ENCODE measurements around the gene ENTPD6. TPM values are rescaled to one million over a fixed set of nuclear protein-coding genes. Genes with fewer than 3 reads are reported as not detected.
"Not testable (repeated sequence)": the region's sequence is repeated elsewhere in the genome, so short reads cannot be mapped to it uniquely, and the experiment has no call there.

Gene ENTPD6
- polyA plus RNA-seq, 6 donors from 2014 or later: 21.1 to 32.5 (median 24.4) TPM

- H3K27me3 Mint-ChIP-seq: no peaks in the 10 kb centered on the region
- peaks cover 0 to 12% (median 10%) of the 10 kb centered on the region in 3 donors for H3K4me1 Mint-ChIP-seq
- H3K36me3 Mint-ChIP-seq: peaks cover 0 to 13% of the 10 kb centered on the region in 2 donors
- peak overlapping the region in 1 of 6 donors; percentile 80 for H3K27ac Mint-ChIP-seq
- no peak for DNase-seq
- ATAC-seq (ENCODE audit: low read depth in 2 of 2): no peak
- no peak overlapping the region for H3K4me3 Mint-ChIP-seq
- H3K9me3 Mint-ChIP-seq: no peaks in the 10 kb centered on the region
These were observed 30.3 kb downstream of the ENTPD6 start for GRCh38 chr20:25225642-25226432.

GRCh38 chr20:25226433-25227316, 31.2 kb downstream of the ENTPD6 start:
- Mint-ChIP-seq H3K36me3 (peaks cover 0 to 4% of the 10 kb centered on the region in 2 donors), H3K4me3 (no peak overlapping the region), H3K27me3 (no peaks in the 10 kb centered on the region), H3K9me3 (no peaks in the 10 kb centered on the region), H3K4me1 (peaks cover 0 to 12% (median 10%) of the 10 kb centered on the region in 3 donors), H3K27ac (peak overlapping the region in 1 of 6 donors; percentile 80)
- no peak for ATAC-seq (ENCODE audit: low read depth in 2 of 2)
- DNase-seq: no peak

- no peaks in the 10 kb centered on the region for H3K9me3 Mint-ChIP-seq
- H3K4me3 Mint-ChIP-seq: no peak overlapping the region
- DNase-seq (no peak), ATAC-seq (ENCODE audit: low read depth in 2 of 2) (no peak)
- no peak overlapping the region for H3K27ac Mint-ChIP-seq
- no peaks in the 10 kb centered on the region for H3K27me3 Mint-ChIP-seq
- peaks cover 0 to 12% (median 10%) of the 10 kb centered on the region in 3 donors for H3K4me1 Mint-ChIP-seq
- no peaks in the 10 kb centered on the region for H3K36me3 Mint-ChIP-seq
These were observed 31.9 kb downstream of the ENTPD6 start for GRCh38 chr20:25227317-25227831.

GRCh38 chr20:25229486-25230165, 34.1 kb downstream of the ENTPD6 start:
- H3K27me3 Mint-ChIP-seq: peaks cover 0 to 9% (median 4%) of the 10 kb centered on the region in 3 donors
- DNase-seq (no peak), ATAC-seq (ENCODE audit: low read depth in 2 of 2) (no peak)
- peak overlapping the region in 1 of 6 donors; percentile 8 for H3K27ac Mint-ChIP-seq
- peak overlapping the region in 1 of 8 donors; percentile 56 for H3K4me3 Mint-ChIP-seq
- peaks cover 0 to 12% (median 10%) of the 10 kb centered on the region in 3 donors for H3K4me1 Mint-ChIP-seq
- no peaks in the 10 kb centered on the region for H3K9me3 Mint-ChIP-seq
- no peaks in the 10 kb centered on the region for H3K36me3 Mint-ChIP-seq

GRCh38 chr20:25230166-25230831, 34.8 kb downstream of the ENTPD6 start:
- H3K36me3 Mint-ChIP-seq: no peaks in the 10 kb centered on the region
- ATAC-seq (ENCODE audit: low read depth in 2 of 2) (no peak), DNase-seq (no peak)
- H3K27ac Mint-ChIP-seq: peak overlapping the region in 1 of 6 donors; percentile 21
- H3K4me3 Mint-ChIP-seq: peak overlapping the region in 1 of 8 donors; percentile 29
- no peaks in the 10 kb centered on the region for H3K9me3 Mint-ChIP-seq
- H3K27me3 Mint-ChIP-seq: peaks cover 0 to 13% (median 8%) of the 10 kb centered on the region in 3 donors
- H3K4me1 Mint-ChIP-seq: peaks cover 0 to 12% (median 10%) of the 10 kb centered on the region in 3 donors

- H3K4me1 Mint-ChIP-seq: peaks cover 0 to 12% (median 10%) of the 10 kb centered on the region in 3 donors
- peaks cover 13 to 37% (median 22%) of the 10 kb centered on the region in 3 donors for H3K27me3 Mint-ChIP-seq
- H3K9me3 Mint-ChIP-seq: no peaks in the 10 kb centered on the region
- no peak overlapping the region for H3K4me3 Mint-ChIP-seq
- H3K27ac Mint-ChIP-seq: no peak overlapping the region
- no peaks in the 10 kb centered on the region for H3K36me3 Mint-ChIP-seq
- DNase-seq (no peak), ATAC-seq (ENCODE audit: low read depth in 2 of 2) (no peak)
These were observed 37.7 kb downstream of the ENTPD6 start for GRCh38 chr20:25233016-25233772.

GRCh38 chr20:25234009-25234849, 38.7 kb downstream of the ENTPD6 start:
- not testable (repeated sequence) for DNase-seq; H3K36me3 Mint-ChIP-seq; H3K4me3 Mint-ChIP-seq; H3K27ac Mint-ChIP-seq; ATAC-seq (ENCODE audit: low read depth in 2 of 2); H3K9me3 Mint-ChIP-seq
- H3K4me1 Mint-ChIP-seq: peaks cover 0 to 12% (median 10%) of the 10 kb centered on the region in 3 donors
- peaks cover 22 to 38% (median 29%) of the 10 kb centered on the region in 3 donors for H3K27me3 Mint-ChIP-seq

- peaks cover 0 to 1% (median 0%) of the 10 kb centered on the region in 7 donors for H3K9me3 Mint-ChIP-seq
- DNase-seq (no peak), ATAC-seq (ENCODE audit: low read depth in 2 of 2) (no peak)
- H3K4me3 Mint-ChIP-seq: peak overlapping the region in 1 of 8 donors; percentile 47
- H3K4me1 Mint-ChIP-seq: peaks cover 0 to 4% (median 0%) of the 10 kb centered on the region in 3 donors
- no peak overlapping the region for H3K27ac Mint-ChIP-seq
- peaks cover 22 to 40% (median 29%) of the 10 kb centered on the region in 3 donors for H3K27me3 Mint-ChIP-seq
- H3K36me3 Mint-ChIP-seq: no peaks in the 10 kb centered on the region
These were observed 41.2 kb downstream of the ENTPD6 start for GRCh38 chr20:25236450-25237304.

GRCh38 chr20:25237610-25238318, 42.3 kb downstream of the ENTPD6 start:
- ATAC-seq (ENCODE audit: low read depth in 2 of 2) (no peak), DNase-seq (no peak)
- Mint-ChIP-seq H3K4me3 (no peak overlapping the region), H3K4me1 (peaks cover 0 to 7% (median 0%) of the 10 kb centered on the region in 3 donors), H3K27ac (peak overlapping the region in 2 of 6 donors; percentile 14), H3K9me3 (peaks cover 0 to 1% (median 0%) of the 10 kb centered on the region in 7 donors), H3K36me3 (no peaks in the 10 kb centered on the region), H3K27me3 (peaks cover 22 to 51% (median 40%) of the 10 kb centered on the region in 3 donors)
